Hematopoietic multipotent progenitor cell treated with erythropoietin and hydrocortisone succinate and interleukin-3 and kit ligand, for 4 days (in vitro differentiated cells): ENCODE data around the gene ATXN1.

ENCODE experiments used
- DNase-seq: peaks from one replicate; pipeline ENCODE4 v3.0.0-alpha.2; 2015

The ATXN1 gene

GRCh38 chr6:16488813-16489212 is 272.4 kb downstream of the ATXN1 start:
- DNase-seq: no peak

- DNase-seq: no peak
Measured at GRCh38 chr6:16487996-16488674, 273.1 kb downstream of the ATXN1 start.

- DNase-seq: no peak
Measured at GRCh38 chr6:16486661-16487060, 274.6 kb downstream of the ATXN1 start.

GRCh38 chr6:16483315-16483875 is 277.9 kb downstream of the ATXN1 start:
- no peak for DNase-seq

- DNase-seq: no peak
Measured at GRCh38 chr6:16482702-16483314, 278.5 kb downstream of the ATXN1 start.

GRCh38 chr6:16481697-16482399 is 279.4 kb downstream of the ATXN1 start:
- peak; percentile 46 for DNase-seq

GRCh38 chr6:16480763-16481560 is 280.3 kb downstream of the ATXN1 start:
- DNase-seq: no peak

GRCh38 chr6:16477367-16478149 is 283.7 kb downstream of the ATXN1 start:
- no peak for DNase-seq

GRCh38 chr6:16476861-16477260 is 284.4 kb downstream of the ATXN1 start:
- DNase-seq: no peak

- DNase-seq: no peak
Measured at GRCh38 chr6:16475494-16475781, 285.8 kb downstream of the ATXN1 start.

- DNase-seq: no peak
Measured at GRCh38 chr6:16474772-16475493, 286.3 kb downstream of the ATXN1 start.

- no peak for DNase-seq
Measured at GRCh38 chr6:16473908-16474771, 287.1 kb downstream of the ATXN1 start.

- DNase-seq: peak; percentile 20
Measured at GRCh38 chr6:16473184-16473907, 287.9 kb downstream of the ATXN1 start.

GRCh38 chr6:16472349-16473069 is 288.8 kb downstream of the ATXN1 start:
- peak; percentile 7 for DNase-seq

GRCh38 chr6:16471910-16472297 is 289.4 kb downstream of the ATXN1 start:
- DNase-seq: no peak

GRCh38 chr6:16471222-16471909 is 289.9 kb downstream of the ATXN1 start:
- DNase-seq: no peak

- DNase-seq: no peak
Measured at GRCh38 chr6:16470502-16471221, 290.6 kb downstream of the ATXN1 start.
